Activated CD8-positive, alpha-beta memory T cell treated with anti-CD3 and anti-CD28 coated beads, Interleukin-2, amount 50 U/mL, for 1 hour (primary cell): Measurements from ENCODE around the gene SLC35F4.

Experiments
- DNase-seq: peaks from one replicate; pipeline ENCODE4 v3.0.0-alpha.2; 2020; ENCODE audit errors: extremely low read depth

SLC35F4 gene

GRCh38 chr14:57848353-57848752 lies 17.5 kb downstream of the SLC35F4 start:
- no peak for DNase-seq

GRCh38 chr14:57847706-57848105 lies 18.2 kb downstream of the SLC35F4 start:
- DNase-seq, result no peak

GRCh38 chr14:57847096-57847495 lies 18.8 kb downstream of the SLC35F4 start:
- no peak for DNase-seq

GRCh38 chr14:57846596-57846995 lies 19.3 kb downstream of the SLC35F4 start:
- DNase-seq, result no peak

GRCh38 chr14:57845802-57846531 lies 19.9 kb downstream of the SLC35F4 start:
- no peak for DNase-seq

GRCh38 chr14:57845316-57845715 lies 20.6 kb downstream of the SLC35F4 start:
- DNase-seq, result no peak

- DNase-seq, result no peak
Observed at GRCh38 chr14:57837267-57837666, 28.6 kb downstream of the SLC35F4 start.

GRCh38 chr14:57835766-57836165 lies 30.1 kb downstream of the SLC35F4 start:
- no peak for DNase-seq

GRCh38 chr14:57834961-57835360 lies 30.9 kb downstream of the SLC35F4 start:
- no peak for DNase-seq

GRCh38 chr14:57834001-57834598 lies 31.8 kb downstream of the SLC35F4 start:
- DNase-seq, result no peak

GRCh38 chr14:57833323-57833722 lies 32.6 kb downstream of the SLC35F4 start:
- DNase-seq, result no peak

GRCh38 chr14:57831981-57832380 lies 33.9 kb downstream of the SLC35F4 start:
- DNase-seq, result no peak

- DNase-seq, result no peak
Observed at GRCh38 chr14:57828713-57829112, 37.2 kb downstream of the SLC35F4 start.

GRCh38 chr14:57823015-57823660 lies 42.8 kb downstream of the SLC35F4 start:
- no peak for DNase-seq

- DNase-seq, result no peak
Observed at GRCh38 chr14:57822081-57822480, 43.8 kb downstream of the SLC35F4 start.

GRCh38 chr14:57820581-57820980 lies 45.3 kb downstream of the SLC35F4 start:
- no peak for DNase-seq

- DNase-seq, result no peak
Observed at GRCh38 chr14:57818511-57818910, 47.4 kb downstream of the SLC35F4 start.

GRCh38 chr14:57816568-57817284 lies 49.2 kb downstream of the SLC35F4 start:
- no peak for DNase-seq

- DNase-seq, result no peak
Observed at GRCh38 chr14:57814726-57815125, 51.2 kb downstream of the SLC35F4 start.

- no peak for DNase-seq
Observed at GRCh38 chr14:57812741-57813140, 53.2 kb downstream of the SLC35F4 start.

GRCh38 chr14:57811998-57812546 lies 53.8 kb downstream of the SLC35F4 start:
- no peak for DNase-seq

- DNase-seq, result no peak
Observed at GRCh38 chr14:57809808-57810207, 56.1 kb downstream of the SLC35F4 start.
